Stimulated activated CD4-positive, alpha-beta T cell treated with anti-CD3 and anti-CD28 coated beads, TNF-alpha, amount 100 ng/mL, for 1 hour (primary cell): ENCODE data around the gene LARGE1.
"Not testable (repeated sequence)": the region's sequence is repeated elsewhere in the genome, so short reads cannot be mapped to it uniquely, and the experiment has no call there.

Experiments
- DNase-seq, 3 donors: peaks; one replicate each; pipeline ENCODE4 v3.0.0-alpha.2; 2020; ENCODE audit warnings: low read depth in 3 of 3, low spot score in 1 of 3

Gene LARGE1

DNA sequence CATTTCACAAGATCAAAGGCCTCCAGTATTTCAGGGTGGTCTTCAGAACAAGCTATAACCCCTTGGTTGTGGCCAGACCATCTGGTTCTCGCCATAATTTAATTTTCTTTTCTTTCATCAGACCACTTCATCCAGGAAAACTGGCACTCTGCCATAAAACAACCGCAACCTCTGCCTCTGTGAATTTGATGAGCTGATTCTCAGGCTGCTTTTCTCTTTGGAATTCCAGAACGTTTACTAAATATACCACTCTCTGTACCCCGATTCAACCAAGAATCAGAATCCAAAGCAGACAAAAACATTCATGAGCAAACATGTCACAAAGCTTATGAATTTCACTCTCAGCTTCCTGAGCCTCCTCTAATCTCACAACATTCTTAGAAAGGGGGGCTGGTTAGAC lies 530.3 kb downstream of the LARGE1 start:
- no peak for DNase-seq

DNA sequence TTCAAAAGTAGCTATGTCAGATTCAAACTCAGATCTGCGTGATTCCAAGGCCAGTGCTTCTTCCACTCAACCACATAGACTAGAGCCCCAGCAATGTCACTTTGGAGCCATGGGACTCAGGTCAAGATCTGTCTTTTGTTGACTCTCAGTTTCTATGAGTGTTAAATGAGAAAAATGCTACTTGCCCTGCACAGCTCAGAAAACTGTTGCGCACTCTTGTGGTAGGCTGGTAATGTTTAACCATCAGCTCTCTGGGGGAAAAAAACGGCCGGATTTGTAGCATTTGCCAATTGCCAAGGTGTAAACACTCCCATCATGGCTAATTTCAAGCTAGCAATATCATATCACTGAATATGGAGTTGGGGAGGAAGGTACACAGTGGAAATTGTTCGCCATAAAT lies 534.0 kb downstream of the LARGE1 start:
- no peak for DNase-seq

DNA sequence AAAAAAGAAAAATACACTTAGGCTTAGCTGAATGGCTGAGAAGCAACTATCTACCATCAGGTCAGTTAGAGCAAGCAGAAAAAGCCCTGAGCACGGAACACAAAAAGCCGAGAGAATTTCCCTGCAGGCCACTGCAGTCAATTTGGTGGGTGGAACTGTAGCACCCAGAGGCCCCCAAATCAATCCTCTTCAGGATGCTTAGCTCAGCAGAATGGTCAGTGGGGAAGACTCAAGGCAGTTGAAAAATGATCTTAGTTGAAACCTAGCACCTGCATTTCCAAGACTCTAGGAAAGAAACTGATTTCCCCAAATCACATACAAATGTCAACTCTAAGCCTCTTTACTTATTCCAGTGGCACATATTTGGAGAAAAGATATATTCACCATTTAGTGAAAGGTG lies 534.7 kb downstream of the LARGE1 start:
- DNase-seq, result no peak

- DNase-seq, result no peak
Measured at GRCh38 chr22:33382436-33382835, 537.8 kb downstream of the LARGE1 start.

DNA sequence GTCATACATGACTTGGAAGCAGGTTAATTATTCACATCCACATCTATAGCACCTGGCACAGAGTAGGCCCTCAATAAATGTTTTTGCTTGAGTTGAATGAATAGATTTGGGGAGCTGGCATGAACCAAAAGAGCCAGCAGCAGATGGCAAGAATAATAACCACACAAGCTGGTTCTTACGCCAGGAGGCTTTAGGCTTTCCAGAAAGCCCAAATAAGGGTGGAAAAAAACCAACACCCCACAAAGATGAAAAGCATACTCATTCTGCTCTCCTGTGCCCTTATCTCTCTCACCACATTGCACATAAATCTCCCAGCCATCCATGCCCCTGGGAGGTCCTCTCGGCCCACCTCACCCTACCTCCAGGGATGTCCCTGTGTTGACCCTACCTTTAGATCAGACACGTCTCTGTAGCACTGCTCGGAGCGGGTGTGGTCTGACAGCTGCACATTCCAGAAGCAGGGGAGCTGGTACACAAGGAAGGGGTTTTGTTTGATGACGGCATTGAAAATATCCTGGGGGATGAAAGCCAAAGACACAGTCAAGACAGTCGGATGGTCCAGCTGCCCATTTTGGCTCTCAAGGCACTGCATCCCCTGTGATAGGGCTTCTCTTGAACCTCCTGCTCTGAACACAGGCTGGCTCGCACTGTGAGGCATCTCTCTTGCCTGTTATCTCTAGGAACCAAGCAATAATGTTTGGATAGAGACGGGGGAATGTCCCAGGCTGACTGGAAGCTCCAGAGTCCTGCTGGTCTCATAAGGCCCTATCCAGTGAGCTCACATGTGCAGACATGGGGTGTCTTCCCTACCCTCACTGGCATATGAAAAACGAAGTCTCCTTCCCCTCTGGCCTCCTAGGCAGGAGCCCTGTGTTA lies 538.5 kb downstream of the LARGE1 start:
- DNase-seq, result no peak

DNA sequence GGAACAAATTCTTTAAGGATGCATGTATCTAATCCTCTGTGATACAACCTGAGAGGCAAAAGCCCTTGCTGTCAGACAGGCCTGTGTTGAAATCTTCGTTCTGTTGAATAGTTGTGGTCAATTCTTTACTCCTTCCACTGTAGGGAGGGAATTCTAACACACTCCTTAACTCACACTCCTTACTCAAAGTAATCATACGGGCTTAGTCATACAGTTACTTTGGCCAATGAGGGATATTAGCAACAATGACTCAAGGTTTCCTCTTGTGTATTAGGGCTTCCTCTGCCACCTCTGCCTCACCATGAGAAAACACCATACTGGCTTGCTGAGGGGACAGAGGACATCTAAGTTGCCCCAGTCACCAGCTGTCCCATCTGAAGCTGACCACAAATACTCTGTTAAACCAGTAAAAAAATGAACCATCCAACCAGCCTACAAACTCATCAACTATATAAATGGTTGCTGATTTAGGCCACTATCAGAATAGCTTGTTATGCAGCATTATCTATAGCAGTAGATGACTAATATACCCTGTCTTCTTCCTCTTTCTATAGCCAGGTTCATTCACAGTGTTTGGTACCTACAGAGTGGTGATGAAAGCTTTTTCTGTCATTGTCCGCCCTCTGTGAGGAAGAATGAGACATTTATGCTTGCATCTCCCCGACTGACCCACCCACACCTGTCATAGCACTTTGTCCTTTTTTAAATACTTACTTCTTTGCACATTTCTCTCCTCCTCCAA lies 539.3 kb downstream of the LARGE1 start:
- DNase-seq, result no peak

GRCh38 chr22:33379836-33380235 lies 540.4 kb downstream of the LARGE1 start:
- no peak for DNase-seq

DNA sequence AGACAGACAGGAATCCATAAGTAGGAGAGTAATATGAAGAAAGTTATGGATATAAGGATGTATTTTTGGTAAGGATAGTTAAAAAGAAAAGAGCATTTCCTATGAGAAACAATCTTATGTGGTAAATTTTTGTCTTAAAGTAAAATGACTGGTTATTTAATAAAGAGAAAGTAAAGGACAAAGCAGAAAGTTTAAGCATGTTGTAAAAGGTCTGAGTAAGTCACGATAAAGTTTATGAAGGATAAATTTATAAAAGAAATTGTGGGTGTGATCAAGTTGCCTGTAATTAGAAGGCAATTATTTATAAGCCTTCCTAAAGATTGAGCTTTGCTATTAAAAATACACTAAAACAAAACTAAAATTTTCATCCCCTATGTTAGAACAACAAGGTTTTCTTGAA lies 547.4 kb downstream of the LARGE1 start:
- no peak for DNase-seq

DNA sequence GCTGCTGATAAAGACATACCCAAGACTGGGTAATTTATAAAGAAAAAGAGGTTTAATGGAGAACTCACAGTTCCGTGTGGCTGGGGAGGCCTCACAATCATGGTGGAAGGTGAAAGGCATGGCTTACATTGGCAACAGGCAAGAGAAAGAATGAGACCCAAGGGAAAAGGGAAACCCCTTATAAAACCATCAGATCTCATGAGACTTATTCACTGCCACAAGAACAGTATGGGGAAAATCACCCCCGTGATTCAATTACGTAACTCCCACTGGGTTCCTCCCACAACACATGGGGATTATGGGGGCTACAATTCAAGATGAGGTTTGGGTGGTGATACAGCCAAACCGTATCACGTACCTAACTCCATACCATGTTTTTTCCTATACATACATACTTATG lies 557.0 kb downstream of the LARGE1 start:
- not testable (repeated sequence) for DNase-seq

DNA sequence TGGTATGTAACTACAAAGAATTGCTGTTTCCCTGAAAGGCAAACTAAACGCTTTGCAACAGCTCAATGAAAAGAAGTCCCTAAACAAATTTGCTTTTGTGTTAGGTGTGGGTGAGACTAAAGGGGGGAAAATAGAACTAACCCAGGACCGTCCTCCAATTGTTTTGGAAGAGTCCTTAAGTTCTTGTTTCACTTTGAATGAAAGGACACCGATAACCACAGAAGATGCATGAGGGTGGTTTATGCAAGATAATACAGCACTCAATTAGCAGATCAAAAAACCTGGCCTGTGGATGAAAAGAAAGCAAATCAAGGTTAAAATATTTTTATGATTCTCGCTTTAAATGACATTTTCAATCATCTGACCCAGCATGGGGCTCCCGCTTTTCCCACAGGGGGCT lies 557.6 kb downstream of the LARGE1 start:
- no peak for DNase-seq

DNA sequence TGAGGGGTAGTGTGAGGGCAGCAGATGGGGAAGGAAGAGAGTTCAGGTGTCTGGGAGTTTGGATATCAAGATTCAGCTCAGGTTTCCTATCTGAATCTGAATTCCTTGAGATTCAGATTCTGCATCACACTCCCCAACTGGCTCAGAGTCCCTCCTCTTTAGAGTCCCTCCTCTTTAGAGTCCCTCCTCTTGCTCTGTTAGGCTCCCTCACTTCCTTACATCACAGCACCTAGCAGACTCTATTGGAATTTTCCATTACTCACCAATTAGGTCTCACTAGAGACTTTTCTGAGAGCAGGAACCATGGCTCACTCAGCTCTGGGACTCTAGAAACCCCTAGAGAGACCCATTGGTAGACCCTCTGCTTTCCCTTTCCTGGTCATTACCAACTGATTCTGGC lies 558.7 kb downstream of the LARGE1 start:
- DNase-seq, result no peak

- DNase-seq, result no peak
Measured at GRCh38 chr22:33357981-33358399, 562.3 kb downstream of the LARGE1 start.

DNA sequence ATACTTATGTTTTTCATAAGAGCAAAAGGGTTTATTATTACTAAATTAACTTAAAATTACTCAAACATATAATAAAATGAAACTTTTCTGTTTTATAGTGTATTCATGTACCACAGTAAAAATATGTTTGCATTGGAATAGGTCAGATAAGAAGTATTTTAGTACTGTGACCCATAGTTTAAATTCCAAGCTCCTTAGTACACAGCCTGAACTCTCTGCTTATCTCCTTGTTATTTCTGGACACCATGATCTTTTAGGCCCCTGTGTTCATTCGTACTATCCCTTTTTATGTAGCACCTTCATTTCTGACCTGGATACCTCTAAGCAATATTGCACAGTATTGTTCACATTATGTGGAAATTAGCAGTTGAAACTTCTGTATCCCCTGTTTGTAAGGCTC lies 565.3 kb downstream of the LARGE1 start:
- no peak for DNase-seq

- no peak for DNase-seq
Measured at GRCh38 chr22:33353502-33353901, 566.8 kb downstream of the LARGE1 start.

DNA sequence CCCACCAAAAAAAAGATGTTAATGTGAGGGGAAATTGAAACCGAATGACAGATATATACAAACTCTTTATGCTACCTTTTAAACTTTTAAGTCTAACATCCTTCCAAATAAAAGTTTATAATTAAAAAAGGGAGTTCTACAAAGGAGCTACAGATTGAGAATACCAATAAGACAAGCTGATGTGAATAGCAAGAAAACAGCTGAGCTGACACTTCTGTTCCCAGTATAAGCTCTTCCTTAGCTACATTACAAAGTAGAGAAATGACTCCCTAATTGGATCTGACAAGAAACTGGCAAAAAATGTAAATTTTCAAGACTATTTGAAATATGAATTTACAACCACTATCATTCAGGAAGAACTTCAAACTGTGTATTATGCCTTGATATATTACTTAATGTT lies 567.5 kb downstream of the LARGE1 start:
- DNase-seq, result no peak

GRCh38 chr22:33350961-33351360 lies 569.3 kb downstream of the LARGE1 start:
- no peak for DNase-seq

GRCh38 chr22:33350491-33350890 lies 569.8 kb downstream of the LARGE1 start:
- no peak for DNase-seq

GRCh38 chr22:33347002-33347401 lies 573.3 kb downstream of the LARGE1 start:
- no peak for DNase-seq

DNA sequence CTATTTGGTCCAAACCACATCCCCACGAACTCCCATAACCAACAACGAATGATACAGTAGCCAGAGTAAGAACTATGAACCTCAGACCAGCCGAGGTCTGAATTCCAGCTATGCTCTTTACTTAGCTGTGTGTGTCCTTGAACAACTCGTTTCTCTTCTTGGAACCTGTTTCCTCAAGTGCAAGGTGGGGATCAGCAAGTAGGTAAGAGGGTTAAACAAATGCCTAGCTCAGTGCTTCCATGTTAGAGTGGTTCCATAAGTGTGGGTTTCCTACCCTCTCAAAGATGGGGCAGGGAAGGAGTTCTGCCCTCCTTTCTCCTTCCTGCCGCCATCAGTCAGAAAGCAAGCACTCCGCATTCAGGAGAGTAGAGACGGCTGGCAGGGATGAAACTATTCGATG lies 578.7 kb downstream of the LARGE1 start:
- no peak for DNase-seq

- no peak for DNase-seq
Measured at GRCh38 chr22:33337524-33337923, 582.8 kb downstream of the LARGE1 start.

- DNase-seq, result no peak
Measured at GRCh38 chr22:33335611-33336279, 584.5 kb downstream of the LARGE1 start.

DNA sequence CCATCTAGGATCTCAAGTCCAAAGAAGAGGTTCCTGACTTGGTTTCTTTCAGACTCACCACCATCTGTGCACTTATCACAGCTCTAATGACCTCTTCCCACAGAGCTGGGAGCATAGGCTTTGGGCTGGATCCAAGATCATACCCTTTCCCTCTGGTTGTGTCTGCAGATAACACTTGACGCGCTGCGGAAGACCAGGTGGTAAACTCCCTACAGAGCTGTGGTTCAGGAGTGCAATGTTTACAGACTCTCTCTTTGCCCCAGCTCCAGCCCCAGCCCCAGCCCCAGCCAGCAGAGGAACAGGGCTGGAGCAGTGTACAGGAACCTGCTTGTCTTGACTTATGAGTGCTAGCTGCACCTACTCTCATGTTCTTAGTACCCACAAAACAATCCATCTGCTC lies 587.7 kb downstream of the LARGE1 start:
- DNase-seq, result no peak
